GM13976 (cell line): ENCODE results near the gene NWD2.

Experiments
- DNase-seq: peaks from one replicate; pipeline ENCODE4 v3.0.0; 2012; ENCODE audit warnings: low spot score
- CTCF ChIP-seq: IDR thresholded peaks from 2 replicates; pipeline ENCODE4 v1.5.1; 2012; ENCODE audit warnings: borderline replicate concordance, mild to moderate bottlenecking; ENCODE audit not compliant: insufficient read depth; ENCODE audit errors: extremely low read depth, missing control alignments, control extremely low read depth
- in situ Hi-C: fragments of 300-500 bp; cut with MboI; formaldehyde crosslinking; loops from one replicate; pipeline ENCODE4 v1.12.0; 2022; ENCODE audit warnings: low sequenced_read_pairs, mixed read lengths, inconsistent platforms; ENCODE audit not compliant: unreplicated experiment

The NWD2 gene

GRCh38 chr4:37477126-37477525 is 232.6 kb downstream of the NWD2 start:
- no peak for DNase-seq
- TF ChIP-seq CTCF, result no peak

GRCh38 chr4:37478151-37478550 is 233.6 kb downstream of the NWD2 start:
- in situ Hi-C loops, result no loop called here
- no peak for DNase-seq
- no peak for TF ChIP-seq CTCF

More at GRCh38 chr4:37477126-37477525, 232.6 kb downstream of the NWD2 start:
- in situ Hi-C loops, result no loop called here

- no peak for TF ChIP-seq CTCF
- in situ Hi-C loops, result no loop called here
- no peak for DNase-seq
Observed at GRCh38 chr4:37480509-37480908, 236.0 kb downstream of the NWD2 start.

GRCh38 chr4:37481547-37482122 is 237.1 kb downstream of the NWD2 start:
- no peak for TF ChIP-seq CTCF
- in situ Hi-C loops, result no loop called here
- no peak for DNase-seq

GRCh38 chr4:37482236-37482913 is 237.8 kb downstream of the NWD2 start:
- in situ Hi-C loops, result no loop called here
- DNase-seq, result no peak
- TF ChIP-seq CTCF, result no peak

- in situ Hi-C loops, result no loop called here
- no peak for TF ChIP-seq CTCF
- DNase-seq, result no peak
Observed at GRCh38 chr4:37483610-37484009, 239.1 kb downstream of the NWD2 start.
